Endothelial cell of umbilical vein (primary cell): ENCODE measurements around the gene NFKB2.

Experiments
- EZH2 ChIP-seq: IDR thresholded peaks from 2 replicates; pipeline ENCODE4 v1.6.1; 2012; ENCODE audit warnings: borderline replicate concordance, low read depth, mild to moderate bottlenecking, moderate library complexity, low read length, inconsistent platforms; ENCODE audit not compliant: severe bottlenecking
- FOS ChIP-seq: IDR thresholded peaks from 2 replicates; pipeline ENCODE4 v1.6.1; 2011; ENCODE audit warnings: mild to moderate bottlenecking, low read length, moderate library complexity, borderline replicate concordance; ENCODE audit not compliant: insufficient read depth
- GATA2 ChIP-seq: IDR thresholded peaks from 2 replicates; pipeline ENCODE4 v1.7.0; 2011; ENCODE audit warnings: low read depth, mild to moderate bottlenecking, moderate library complexity, mixed read lengths, low read length; ENCODE audit not compliant: insufficient read length, insufficient read depth
- JUN ChIP-seq: IDR thresholded peaks from 2 replicates; pipeline ENCODE4 v1.6.1; 2011; ENCODE audit warnings: borderline replicate concordance, low read depth; ENCODE audit not compliant: insufficient read length, insufficient read depth
- MYC ChIP-seq: IDR thresholded peaks from one replicate; pipeline ENCODE4 v1.6.1; 2011; ENCODE audit warnings: mild to moderate bottlenecking, low read depth, low read length
- POLR2A ChIP-seq: IDR thresholded peaks from 2 replicates; pipeline ENCODE4 v1.6.1; 2012; ENCODE audit warnings: low read depth, mild to moderate bottlenecking, control low read depth, low read length
- POLR2AphosphoS5 ChIP-seq: IDR thresholded peaks from 2 replicates; pipeline ENCODE4 v1.6.1; 2012; ENCODE audit warnings: low read depth, mild to moderate bottlenecking, control low read depth, low read length, moderate library complexity; ENCODE audit not compliant: insufficient read depth
- TF ChIP-seq, protein P1 (sequence below), 2 donors: IDR thresholded peaks; 1 replicate in 1 of 2; 2 replicates in 1 of 2; pipeline ENCODE4 v1.5.1; 2011; ENCODE audit warnings: low read length in 2 of 2, mild to moderate bottlenecking in 2 of 2, moderate library complexity in 2 of 2, control low read depth in 1 of 2, inconsistent platforms in 1 of 2, low read depth in 1 of 2; ENCODE audit not compliant: insufficient read depth in 1 of 2; ENCODE audit errors: extremely low read depth in 1 of 2
- TF ChIP-seq, protein P2 (sequence below): IDR thresholded peaks from 2 replicates; pipeline ENCODE4 v1.6.1; 2011; ENCODE audit not compliant: insufficient read depth, insufficient read length

DNA sequence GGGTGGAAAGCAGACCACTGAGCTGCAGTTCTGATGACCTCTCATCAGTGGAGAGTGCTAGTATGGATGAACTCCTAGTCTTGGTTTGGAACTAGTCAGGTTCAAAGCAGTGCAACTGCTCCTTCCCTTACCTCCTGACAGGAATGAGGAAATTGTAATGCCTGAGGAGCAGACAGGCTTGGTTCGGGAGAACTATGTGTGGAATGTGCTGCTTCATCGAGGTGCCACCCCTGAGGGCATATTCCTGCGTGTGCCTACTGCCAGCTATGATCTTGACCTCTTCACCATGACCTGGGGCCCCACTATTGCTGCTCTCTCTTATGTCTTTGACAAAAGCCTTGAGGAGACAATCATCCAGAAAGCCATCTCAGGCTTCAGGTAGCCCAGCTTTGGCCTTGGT is 27.4 kb upstream of the NFKB2 start:
- TF ChIP-seq, protein P1, sequence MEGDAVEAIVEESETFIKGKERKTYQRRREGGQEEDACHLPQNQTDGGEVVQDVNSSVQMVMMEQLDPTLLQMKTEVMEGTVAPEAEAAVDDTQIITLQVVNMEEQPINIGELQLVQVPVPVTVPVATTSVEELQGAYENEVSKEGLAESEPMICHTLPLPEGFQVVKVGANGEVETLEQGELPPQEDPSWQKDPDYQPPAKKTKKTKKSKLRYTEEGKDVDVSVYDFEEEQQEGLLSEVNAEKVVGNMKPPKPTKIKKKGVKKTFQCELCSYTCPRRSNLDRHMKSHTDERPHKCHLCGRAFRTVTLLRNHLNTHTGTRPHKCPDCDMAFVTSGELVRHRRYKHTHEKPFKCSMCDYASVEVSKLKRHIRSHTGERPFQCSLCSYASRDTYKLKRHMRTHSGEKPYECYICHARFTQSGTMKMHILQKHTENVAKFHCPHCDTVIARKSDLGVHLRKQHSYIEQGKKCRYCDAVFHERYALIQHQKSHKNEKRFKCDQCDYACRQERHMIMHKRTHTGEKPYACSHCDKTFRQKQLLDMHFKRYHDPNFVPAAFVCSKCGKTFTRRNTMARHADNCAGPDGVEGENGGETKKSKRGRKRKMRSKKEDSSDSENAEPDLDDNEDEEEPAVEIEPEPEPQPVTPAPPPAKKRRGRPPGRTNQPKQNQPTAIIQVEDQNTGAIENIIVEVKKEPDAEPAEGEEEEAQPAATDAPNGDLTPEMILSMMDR (IDR thresholded peaks at IDR 0.05; ENCODE audit: extremely low read depth in 1 of 2, insufficient read depth in 1 of 2, low read depth in 1 of 2, low read length in 2 of 2): no peak
- TF ChIP-seq, protein P2, sequence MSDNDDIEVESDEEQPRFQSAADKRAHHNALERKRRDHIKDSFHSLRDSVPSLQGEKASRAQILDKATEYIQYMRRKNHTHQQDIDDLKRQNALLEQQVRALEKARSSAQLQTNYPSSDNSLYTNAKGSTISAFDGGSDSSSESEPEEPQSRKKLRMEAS: no peak
- TF ChIP-seq JUN (no peak), FOS (no peak), POLR2AphosphoS5 (no peak), POLR2A (no peak), EZH2 (no peak), MYC (no peak), GATA2 (no peak)
